GM19372 (cell line): ENCODE results near the gene TMEM271.

Source experiments
- ATAC-seq: cut with Tn5 transposase; IDR thresholded peaks from one replicate; pipeline ENCODE4 v1.9.1; 2021; ENCODE audit warnings: mild to moderate bottlenecking, low read depth, moderate library complexity; ENCODE audit not compliant: unreplicated experiment

The TMEM271 gene

DNA sequence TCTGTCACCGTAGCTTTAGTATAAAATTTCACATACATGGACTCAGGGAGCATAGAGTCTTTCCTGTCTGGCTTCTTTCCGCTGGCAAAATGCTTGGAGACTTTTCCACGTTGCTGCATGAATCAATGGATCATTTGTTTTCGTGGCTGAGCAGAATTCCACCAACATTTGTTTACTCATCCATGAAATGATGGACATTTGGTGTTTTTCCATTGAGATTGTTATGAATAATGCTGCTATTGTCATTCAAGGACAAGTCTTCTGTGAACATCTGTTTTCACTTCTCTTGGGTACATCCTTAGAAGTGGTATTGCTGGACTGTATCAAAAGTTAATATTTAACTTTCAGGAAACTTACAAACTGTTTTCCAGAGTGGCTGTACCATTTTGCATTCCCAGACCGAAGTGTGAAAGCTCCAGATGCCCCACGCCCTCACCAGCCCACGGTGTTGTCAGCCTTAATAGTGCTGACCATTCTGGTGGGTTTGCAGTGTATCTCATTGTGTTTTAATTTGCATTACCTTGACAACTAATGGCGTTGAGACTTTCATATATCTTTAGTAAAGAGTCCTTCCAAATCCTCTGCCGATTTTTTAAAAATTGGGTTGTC is 5.8 kb upstream of the TMEM271 start:
- no peak for ATAC-seq

DNA sequence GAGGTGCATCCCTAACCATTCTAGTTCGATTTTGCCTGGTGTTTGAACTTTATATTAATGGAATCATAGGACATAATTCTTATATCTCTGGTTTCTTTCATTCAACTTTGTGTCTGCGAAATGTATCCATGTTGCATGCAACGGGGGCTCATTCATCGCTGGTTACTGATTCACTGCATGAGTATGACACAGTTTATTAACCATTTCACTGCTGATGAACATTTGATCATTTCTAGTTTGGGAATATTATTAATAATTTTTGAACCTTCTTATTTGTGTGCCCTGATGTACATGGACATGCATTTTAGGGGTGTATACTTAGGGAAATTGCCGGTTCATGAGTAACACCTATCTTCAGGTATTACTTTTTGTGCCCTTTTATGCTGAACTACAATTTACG is 5.1 kb upstream of the TMEM271 start:
- ATAC-seq, result no peak

DNA sequence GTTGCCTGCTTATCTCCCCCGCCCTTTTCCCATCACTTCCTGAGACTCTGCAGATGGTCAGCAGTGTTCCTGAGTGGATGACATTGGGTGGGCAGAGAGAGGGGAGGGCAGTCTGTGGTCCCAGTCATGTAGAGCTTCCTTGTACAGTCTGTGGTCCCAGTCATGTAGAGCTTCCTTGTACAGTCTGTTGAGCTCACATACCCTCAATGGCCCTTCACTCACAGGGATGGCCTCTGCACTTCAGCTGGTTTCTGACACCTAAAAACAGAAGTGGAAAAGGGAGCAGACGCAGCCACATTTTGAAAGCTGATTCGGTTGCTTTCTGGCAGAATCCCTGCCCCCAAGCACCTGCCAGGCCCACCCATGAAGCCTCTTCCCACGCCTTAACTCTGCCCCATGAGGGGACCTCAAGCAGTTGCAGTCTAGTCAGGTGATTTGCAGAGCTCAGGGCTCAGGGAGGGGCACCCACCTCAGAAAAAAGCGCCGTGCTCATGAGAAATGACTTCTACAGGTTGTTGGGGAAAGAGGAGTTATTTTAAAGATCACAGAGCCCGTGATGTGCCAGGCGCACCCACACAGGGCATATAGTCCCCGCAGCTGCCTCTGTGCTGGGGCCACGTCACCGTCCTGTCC is 3.6 kb upstream of the TMEM271 start:
- ATAC-seq, result no peak

DNA sequence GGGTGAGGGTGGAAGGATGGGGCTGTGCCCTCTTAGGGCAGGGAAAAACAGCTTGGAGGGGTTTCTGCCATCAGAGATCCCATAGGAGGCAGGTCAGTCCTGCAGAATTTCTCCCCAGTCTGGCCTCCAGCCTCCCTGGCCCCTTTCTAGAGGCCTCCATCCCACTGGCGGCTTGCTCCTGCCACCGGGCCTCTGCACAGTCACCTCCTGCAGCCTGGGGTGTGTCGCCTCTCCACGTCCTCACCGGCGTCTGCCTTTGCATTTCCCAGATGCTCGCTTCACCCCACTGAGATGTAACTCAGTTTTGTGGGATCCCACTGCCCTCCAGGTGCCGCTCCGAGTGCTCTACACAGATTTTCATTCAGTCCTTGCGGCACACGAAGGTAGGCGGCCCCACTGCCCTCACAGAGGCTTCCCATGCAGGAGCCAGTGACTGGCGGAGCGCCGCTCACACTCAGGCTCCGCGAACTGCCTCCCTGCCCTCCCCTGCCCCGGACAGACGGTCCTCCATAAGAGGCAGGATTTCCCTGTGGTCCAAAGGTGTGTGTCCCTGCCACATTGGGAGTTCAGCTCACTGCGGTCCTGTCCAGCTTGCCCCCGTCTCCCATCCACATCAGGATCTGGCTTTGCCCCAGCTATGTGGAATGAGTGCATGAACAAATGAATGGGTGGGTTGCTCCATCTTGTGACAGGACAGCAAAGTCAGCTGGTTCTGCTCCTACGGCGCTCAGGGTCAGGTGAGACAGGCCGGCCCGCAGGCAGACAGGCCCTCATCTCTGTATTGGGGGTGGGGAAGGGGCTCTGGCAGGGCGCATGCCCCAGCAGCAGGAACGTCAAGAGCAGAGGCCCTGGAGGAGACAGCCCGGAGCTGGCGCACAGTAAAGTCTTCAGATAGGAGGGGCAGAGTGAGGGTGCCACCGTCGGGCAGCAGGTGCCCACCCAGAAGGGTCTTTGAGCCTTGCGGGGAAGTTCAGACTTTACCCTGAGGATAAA is 2.7 kb upstream of the TMEM271 start:
- no peak for ATAC-seq

DNA sequence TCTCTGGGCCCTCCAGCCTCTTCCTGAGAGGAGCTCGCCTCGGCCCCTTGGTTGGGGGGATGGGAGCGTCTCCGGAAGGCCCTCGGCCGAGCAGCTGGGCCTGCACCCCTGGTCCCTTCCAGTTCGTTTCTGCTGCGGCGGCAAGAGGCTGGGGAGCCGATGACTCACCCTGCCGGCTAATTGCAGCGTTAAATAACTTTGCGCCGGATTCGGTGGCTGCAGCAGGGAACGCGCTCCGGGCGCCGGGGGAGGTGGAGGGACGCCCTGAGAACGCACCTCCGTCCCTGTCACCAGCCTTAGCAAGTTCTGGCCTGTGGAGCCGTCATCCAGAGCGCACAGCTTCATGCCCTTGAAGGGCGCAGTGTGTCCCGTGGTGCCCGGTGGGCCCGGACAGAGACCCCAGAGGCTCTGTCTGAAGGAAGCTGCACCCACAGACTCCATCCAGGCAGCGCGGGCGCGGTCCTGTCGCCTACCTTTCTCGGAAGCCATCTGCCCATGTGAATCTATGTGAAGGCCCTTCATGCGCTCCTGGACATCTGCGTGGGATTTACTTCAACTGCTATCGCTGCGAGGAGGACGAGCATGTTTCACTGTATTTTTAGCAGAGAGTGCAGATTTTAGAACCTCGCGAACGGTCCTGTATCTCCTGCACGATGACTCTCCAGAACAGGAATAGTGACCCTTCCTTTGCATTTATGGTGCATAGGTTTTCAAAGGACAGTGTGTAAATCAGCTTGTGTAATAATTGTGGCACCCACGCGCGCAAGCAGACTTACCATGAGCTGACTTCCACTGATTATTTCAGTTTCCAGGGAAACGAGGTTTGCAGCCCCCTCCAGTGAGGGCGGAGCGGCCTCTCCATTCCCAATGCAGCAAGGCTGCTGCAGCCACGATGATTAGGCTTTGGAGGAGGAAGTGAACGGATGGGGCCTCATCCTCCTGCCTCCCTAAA is 1.7 kb upstream of the TMEM271 start:
- no peak for ATAC-seq

DNA sequence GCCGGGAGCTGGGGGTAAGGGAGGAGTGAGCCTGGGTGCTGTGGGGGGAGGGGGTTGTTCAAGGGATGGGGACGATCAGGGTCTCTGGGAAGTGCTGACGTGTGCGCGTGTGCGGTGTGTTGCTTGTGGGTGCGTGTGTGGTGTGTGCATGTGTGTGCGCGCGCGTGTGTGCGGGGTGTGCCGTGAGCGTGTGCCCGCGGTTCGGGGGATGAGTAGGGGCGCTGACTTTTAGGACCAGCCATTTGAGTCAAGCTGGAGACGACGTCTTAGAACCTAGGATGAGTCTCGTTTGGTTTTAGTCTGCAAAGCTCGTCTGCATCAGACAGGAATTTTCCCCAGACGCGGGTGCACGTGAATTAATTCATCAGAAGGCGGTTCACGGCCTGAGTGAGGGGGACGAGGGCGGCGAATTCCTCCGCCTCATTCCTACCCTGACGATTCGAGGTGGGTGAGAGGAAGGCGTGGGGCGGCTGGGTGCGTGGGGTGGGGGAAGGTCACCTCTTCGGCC is 950 bp upstream of the TMEM271 start:
- no peak for ATAC-seq

DNA sequence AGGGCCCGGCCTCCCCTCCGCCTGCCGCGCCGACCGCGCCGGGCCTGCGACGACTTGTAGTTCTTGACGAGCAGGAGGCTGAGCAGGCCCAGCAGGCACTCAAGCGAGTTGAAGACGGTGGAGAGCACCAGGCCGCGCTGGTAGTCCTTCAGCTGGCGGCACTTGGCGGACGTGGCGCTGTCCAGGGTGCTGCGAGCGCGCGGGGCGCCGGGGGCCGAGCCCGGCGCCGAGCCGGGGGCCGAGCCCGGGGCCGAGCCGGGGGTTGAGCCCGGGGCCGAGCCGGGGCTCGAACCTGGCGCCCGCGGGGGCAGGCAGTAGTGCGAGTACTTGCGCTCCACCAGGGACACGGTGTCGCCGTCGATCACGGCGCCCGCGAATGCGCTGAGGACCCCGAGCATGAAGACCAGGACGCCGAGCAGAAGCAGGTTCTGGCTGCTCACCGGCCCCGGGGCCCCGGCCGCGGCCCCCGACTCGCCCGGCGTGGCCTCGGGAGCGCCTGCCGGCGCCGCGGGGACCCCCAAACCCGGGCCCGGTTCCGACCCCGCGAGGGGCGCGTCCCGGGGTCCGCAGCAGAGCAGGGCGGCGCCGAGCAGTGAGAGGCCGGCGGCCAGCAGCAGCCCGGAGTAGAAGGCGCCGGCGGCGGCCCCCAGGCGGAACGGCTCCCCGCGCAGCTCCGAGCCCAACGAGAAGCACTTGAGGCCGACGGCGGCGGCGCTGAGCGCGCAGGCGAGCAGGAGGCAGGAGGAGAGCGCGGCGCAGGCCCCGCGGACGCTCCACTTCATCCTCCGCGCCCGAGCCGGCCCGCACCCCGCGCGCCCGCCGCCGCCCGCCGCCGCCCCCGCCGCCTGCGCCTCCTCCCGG is 584 bp downstream of the TMEM271 start:
- ATAC-seq, result no peak

DNA sequence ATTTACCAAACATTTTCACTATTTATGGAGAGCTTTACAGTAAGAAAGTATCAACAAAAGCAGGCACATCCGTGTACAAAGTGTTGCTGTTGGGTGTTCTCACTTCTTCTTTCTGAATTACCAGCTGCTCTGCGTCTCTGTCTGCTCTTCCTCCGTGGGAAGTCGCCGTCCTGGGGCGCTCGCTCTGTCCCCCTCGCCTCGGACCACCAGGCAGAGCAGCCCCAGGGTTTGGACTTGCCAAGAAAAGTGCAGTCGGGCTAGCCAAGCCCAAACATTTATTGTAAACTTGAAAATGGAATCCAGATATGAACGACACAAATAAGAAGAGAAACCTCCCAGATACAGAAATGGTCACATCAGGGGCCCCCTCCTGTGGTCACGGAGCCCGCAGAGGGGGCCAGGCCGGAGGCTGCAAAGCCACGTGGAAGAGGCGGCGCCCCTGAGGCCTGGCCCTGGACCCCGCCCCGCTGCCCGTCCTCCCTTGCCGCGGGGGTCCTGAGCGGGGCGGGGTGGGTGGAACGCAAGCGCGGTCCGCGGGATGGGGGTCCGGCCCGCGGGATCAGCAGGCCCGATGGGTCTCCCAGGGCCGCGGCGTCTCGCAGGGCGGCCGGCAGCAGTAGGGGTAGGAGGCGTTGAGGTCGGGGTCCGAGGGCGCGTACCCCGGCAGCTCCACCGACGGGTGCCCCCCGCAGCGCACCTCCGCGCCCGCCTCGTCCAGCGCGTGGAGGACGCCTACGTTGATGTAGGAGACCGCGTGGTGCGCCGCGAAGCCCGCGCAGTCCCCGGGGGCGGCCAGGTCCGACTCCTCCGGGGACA is 1.5 kb downstream of the TMEM271 start:
- no peak for ATAC-seq

DNA sequence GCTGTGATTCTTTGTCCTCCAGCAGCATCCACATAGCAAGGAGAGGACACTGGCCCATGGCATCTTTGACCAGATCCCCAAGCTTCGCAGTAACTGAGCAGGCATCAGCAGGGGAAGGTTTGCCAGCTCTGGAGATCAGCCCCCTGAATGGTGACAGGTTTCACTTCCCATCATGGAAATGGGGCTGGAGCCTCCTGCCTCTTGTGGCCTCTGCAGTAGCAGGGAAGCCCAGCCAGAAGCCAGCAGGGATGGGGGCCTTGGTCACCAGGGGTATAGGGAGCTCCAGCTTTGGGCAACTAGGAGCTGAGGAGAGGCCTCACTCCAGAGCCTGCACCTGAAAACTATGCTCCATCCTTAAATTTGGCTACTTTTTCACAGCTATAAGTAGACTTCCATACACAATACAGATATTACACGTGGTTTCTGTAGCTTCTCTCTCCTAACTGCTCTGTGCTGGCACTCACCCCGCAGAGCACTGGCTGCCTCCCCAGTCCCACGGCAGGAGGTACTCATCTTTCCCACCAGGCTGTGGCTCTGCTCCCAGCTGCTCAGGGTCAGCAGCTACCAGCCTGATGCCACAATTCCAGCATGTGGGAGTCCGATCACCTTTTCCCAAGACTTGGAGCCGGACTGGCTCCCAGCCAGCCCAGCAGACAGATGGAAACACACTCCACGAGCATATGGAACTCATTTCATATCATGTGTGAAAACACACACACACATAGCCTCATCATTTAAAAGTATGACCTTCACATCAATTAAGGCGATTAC is 2.8 kb downstream of the TMEM271 start:
- no peak for ATAC-seq

DNA sequence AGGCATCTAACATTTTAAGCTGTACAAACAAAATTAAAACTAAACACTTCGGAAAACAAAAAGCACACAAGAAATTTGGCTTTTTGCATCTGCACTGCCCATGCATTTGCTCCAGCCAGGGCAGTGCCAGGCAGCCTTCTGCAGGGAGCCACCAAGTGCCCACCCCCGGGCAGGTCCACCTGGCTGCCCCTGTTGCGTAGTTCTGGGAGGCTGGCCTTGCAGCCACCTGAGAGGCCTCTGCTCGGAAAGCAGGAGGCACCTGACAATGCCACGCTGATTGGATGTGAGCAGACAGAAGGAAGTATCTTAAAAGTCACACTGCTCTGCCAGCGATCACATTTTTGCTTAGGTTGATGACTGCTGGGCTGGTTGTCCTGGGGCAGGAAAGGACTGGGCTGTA is 3.5 kb downstream of the TMEM271 start:
- no peak for ATAC-seq

DNA sequence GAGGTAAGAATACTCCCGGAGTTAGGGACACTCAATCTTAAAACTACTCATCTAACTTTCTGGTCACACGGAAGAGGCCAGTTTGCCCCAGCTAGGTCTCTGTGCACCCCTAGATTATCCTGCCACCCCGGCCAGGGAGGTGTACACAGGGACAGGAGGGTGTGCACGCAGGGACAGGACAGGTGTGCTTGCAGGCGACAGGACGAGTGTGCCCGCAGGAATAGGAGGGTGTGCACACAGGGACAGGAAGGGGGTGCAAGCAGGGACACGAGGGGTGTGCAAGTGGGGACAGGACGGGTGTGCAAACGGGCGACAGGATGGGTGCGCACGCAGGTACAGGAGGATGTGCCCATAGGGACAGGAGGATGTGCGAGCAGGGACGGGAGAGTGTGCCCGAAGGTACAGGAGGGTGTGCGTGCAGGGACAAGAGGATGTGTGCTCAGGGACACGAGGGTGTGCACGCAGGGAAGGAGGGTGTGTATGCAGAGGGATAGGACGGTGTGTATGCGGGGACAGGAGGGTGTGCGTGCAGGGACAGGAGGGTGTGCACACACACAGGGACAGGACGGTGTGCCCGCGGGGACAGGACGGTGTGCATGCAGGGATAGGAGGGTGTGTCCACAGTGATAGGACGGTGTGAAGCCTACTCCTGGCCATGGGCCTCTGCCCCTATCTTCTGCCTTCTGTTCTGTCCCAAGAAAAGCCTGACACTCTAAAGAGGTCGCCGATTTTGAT is 4.1 kb downstream of the TMEM271 start:
- no peak for ATAC-seq

DNA sequence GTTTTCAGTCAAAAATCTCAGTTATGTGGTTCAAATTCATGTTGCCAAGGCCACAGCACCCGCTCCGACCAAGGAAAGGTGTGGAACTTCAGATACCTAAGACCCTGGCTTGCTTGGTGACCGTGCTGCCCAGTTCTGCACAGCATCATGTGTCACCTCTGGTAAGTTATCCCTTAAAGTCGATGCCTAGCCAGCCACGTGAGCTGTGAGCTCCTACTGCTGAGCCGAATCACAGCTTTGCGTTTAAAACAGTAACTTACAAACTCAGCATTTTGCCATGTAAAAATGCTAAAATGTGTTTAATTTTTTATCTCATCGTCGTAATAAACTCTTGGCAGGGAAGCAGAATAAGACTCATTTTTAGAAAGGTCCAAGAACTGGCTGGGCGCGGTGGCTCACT is 5.3 kb downstream of the TMEM271 start:
- ATAC-seq, result no peak

DNA sequence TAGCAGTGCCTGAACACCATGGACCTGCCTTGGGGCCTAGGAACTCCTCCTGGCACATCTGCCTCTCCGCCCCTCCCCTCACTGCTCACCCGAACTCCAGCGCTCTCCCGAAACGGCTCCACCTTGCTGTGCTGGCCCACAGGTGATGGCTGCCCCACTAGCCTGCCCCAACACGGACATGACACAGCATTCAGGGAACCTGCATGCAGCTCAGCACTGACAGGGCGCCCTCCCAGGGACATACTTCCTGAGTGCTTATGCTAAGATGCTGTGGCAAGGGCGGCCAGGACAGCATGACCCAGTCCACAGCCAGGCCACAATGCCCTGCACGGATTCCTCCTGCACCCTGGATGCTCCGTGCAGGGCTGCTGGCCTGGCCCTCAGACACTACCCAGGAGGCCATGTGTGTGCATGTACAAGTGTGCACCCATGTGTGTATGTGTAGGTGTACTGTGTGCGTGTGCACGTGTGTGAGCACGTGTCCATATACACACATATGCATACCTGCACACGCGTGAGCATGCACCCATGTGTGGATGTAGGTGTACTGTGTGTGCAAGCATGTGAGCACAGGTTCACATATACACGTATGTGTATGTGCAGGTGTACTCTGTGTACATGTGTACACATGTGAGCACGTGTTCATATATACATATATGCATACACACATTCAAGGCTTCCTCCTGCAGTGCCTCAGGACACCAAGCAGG is 6.0 kb downstream of the TMEM271 start:
- no peak for ATAC-seq

DNA sequence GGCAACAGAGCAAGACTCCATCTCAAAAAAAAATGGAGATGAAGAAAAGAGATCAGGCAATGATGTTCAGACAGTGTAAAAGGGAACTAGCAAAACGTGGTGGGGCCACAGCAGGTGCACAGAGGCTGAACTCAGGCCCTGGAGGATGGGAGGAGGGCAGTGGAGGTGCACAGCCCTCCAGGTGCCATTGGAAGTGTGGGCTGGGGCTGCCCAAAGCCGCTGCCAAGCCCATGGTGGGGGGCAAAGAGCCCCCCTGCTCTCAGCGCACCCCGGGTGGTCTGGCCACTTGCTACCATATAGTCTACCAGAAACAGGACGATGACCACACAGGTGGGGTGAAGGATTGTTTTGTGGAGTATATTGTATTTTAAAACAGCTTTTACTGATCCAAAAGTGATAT is 7.1 kb downstream of the TMEM271 start:
- no peak for ATAC-seq

DNA sequence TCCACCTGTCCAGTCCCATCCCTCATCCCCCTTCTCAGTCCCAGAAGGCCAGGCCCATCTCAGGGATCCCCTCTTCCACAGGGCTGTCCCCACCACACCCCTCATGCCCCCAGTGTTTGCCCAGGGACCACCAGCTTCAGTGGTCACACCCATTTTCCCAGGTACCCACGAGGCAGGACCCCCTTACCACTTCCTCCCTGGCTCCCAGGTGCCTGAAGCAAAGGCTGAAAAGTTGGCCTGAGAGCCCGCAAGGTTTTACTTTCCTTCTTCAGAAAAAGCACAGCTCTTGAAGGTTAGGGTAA is 7.8 kb downstream of the TMEM271 start:
- no peak for ATAC-seq

DNA sequence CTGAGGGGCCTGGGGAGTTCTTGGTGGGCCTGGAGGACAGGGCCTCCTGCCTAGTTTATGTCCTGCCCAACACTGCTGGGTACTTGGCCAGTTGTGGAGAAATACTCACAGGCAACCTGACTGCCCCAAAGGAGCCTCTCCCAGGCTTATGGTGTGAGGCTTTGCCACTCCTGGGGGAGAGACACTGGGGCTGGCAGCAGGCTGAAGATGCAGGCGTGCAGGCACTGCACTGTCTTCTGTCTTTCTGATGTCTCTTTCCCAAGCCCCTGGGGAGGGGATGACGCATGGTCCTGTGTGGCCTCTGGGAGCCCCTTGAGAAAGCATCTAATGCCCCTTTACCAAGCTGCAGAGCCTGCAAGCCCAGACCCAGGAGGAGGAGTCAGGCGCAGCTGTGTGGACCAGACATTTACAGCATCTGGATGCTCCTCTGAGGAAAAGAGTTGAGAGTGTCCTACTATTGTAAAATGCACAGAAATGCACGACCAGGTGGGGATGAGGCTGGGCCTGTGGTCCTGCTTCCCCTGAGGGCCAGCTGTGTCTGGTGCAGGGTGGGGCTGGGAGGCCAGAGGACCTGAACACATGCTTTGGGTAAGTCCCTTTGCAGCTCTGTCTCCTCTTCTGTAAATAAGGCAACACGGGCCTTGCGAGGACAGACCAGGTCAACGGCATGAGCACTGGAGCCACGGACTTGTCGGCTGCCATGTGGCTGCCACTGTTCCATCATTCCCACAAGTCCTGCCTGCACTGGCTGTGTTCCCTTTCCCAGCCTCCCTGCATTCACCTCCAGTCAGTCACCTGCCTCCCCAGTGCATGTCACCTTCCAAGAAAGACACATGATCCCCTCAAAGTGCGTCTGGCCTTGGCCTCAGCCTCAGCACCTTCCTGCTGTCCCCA is 8.4 kb downstream of the TMEM271 start:
- ATAC-seq, result no peak
